Upper lobe of left lung (tissue), 6 donors: ENCODE measurements around the gene TAF1B. TPM values are rescaled to one million over a fixed set of nuclear protein-coding genes. Genes with fewer than 3 reads are reported as not detected.

ENCODE experiments used
- ATAC-seq, 2 donors: fragments of 200-7000 bp; cut with Tn5 transposase; one replicate each; pipeline ENCODE4 v1.9.1; 2022; ENCODE audit warnings: mild to moderate bottlenecking in 2 of 2, moderate library complexity in 2 of 2; ENCODE audit not compliant: low FRiP score in 2 of 2
- DNase-seq, 2 donors: peaks; one replicate each; pipeline ENCODE4 v3.0.0-alpha.2; 2019 to 2020
- H3K27ac ChIP-seq, 4 donors: fragments of 200-600 bp; sonication (generic); one replicate each; pipeline ENCODE4 v1.5.1; 2016 to 2019
- H3K27me3 ChIP-seq, 4 donors: fragments of 200-600 bp; sonication (generic); one replicate each; pipeline ENCODE4 v1.5.1; 2017 to 2019
- H3K36me3 ChIP-seq, 4 donors: fragments of 200-600 bp; sonication (generic); one replicate each; pipeline ENCODE4 v1.5.1; 2016 to 2019
- H3K4me1 ChIP-seq, 4 donors: fragments of 200-600 bp; sonication (generic); one replicate each; pipeline ENCODE4 v1.5.1; 2018 to 2019
- H3K4me3 ChIP-seq, 4 donors: fragments of 200-600 bp; sonication (generic); one replicate each; pipeline ENCODE4 v1.5.1; 2017 to 2019; ENCODE audit warnings: mild to moderate bottlenecking in 2 of 4, moderate library complexity in 1 of 4
- H3K9me3 ChIP-seq, 4 donors: fragments of 200-600 bp; sonication (generic); one replicate each; pipeline ENCODE4 v1.5.1; 2018 to 2019
- CTCF ChIP-seq, 6 experiments: fragments of 450-650 bp in 4 of 6; fragments of 200-600 bp in 2 of 6; sonication (generic) in 2 of 6; IDR thresholded peaks; one replicate each; pipeline ENCODE4 v1.5.1; 2016 to 2019; ENCODE audit warnings: antibody characterized with exemption in 6 of 6
- EP300 ChIP-seq, 4 donors: sonication (generic); formaldehyde crosslinking; IDR thresholded peaks; one replicate each; pipeline ENCODE4 v1.5.1; 2017; ENCODE audit warnings: antibody characterized with exemption in 4 of 4, control low read depth in 2 of 4
- POLR2A ChIP-seq, 4 donors: fragments of 450-650 bp; IDR thresholded peaks; one replicate each; pipeline ENCODE4 v1.5.1; 2016 to 2017; ENCODE audit warnings: antibody characterized with exemption in 4 of 4, mild to moderate bottlenecking in 2 of 4
- POLR2AphosphoS5 ChIP-seq, 2 donors: sonication (generic); formaldehyde crosslinking; IDR thresholded peaks; one replicate each; pipeline ENCODE4 v1.5.1; 2017; ENCODE audit warnings: antibody characterized with exemption in 2 of 2
- WGBS, 2 donors: methylation state at CpG; one replicate each; pipeline ENCODE4 v1.1.5; 2017 to 2018; 5-methylcytosine and 5-hydroxymethylcytosine counted together
- total RNA-seq, 6 donors: library from RNA; depleted of rRNA in 4 of 6; stranded (reverse); fragments of >200 nt in 4 of 6; gene quantifications; one replicate each; pipeline versions ENCODE4 v1.1.0 to v1.2.1, GENCODE V29; 2016 to 2021
- donor health status: DM: no; HTN: no; CAD: no; lungs with moderate emphysema.
- donor health status: DM: no; HTN: yes; CAD: no; lungs with severe emphysema.

Gene TAF1B
- total RNA-seq, 6 donors from 2014 or later = 8.5 to 24.3 (median 16.7) TPM

- H3K4me3 ChIP-seq = no peak overlapping the region
- H3K4me1 ChIP-seq = peaks cover 4 to 19% (median 11%) of the 10 kb centered on the region in 4 donors
- DNase-seq (no peak), ATAC-seq (no peak)
- H3K9me3 ChIP-seq = no peaks in the 10 kb centered on the region
- H3K27me3 ChIP-seq = peaks cover 0 to 2% (median 0%) of the 10 kb centered on the region in 4 donors
- no peak overlapping the region for H3K27ac ChIP-seq
- WGBS, 2 donors = 68 to 71% methylated on average over 6 of the region's 6 CpGs
- H3K36me3 ChIP-seq = no peaks in the 10 kb centered on the region
- TF ChIP-seq CTCF (IDR thresholded peaks at IDR 0.05) (no peak), POLR2AphosphoS5 (IDR thresholded peaks at IDR 0.05) (no peak), POLR2A (IDR thresholded peaks at IDR 0.05) (no peak), EP300 (IDR thresholded peaks at IDR 0.05) (no peak)
Observed at GRCh38 chr2:9941996-9942390, 98.7 kb downstream of the TAF1B start.

- TF ChIP-seq POLR2AphosphoS5 (IDR thresholded peaks at IDR 0.05) = no peak
- TF ChIP-seq EP300 (IDR thresholded peaks at IDR 0.05) = no peak
- TF ChIP-seq POLR2A (IDR thresholded peaks at IDR 0.05) = no peak
- TF ChIP-seq CTCF (IDR thresholded peaks at IDR 0.05) = no peak
- Histone ChIP-seq H3K27ac (no peak overlapping the region), H3K36me3 (no peaks in the 10 kb centered on the region), H3K27me3 (no peaks in the 10 kb centered on the region), H3K9me3 (no peaks in the 10 kb centered on the region), H3K4me3 (no peak overlapping the region), H3K4me1 (peaks cover 4 to 18% (median 11%) of the 10 kb centered on the region in 4 donors)
- DNase-seq (peak in 1 of 2 donors; percentile 39), ATAC-seq (peak; percentile 28 to 69)
- WGBS, 2 donors = 59% methylated on average over 3 of the region's 3 CpGs
Observed at GRCh38 chr2:9944330-9944758, 101.1 kb downstream of the TAF1B start.

GRCh38 chr2:9945596-9945995 lies 102.3 kb downstream of the TAF1B start:
- DNase-seq (no peak), ATAC-seq (no peak)
- WGBS, 2 donors = 63 to 65% methylated on average over 7 of the region's 7 CpGs
- Histone ChIP-seq H3K4me3 (no peak overlapping the region), H3K9me3 (no peaks in the 10 kb centered on the region), H3K27ac (no peak overlapping the region), H3K36me3 (no peaks in the 10 kb centered on the region), H3K4me1 (peaks cover under 1 to 19% (median 7%) of the 10 kb centered on the region in 4 donors), H3K27me3 (peaks cover 0 to under 1% (median 0%) of the 10 kb centered on the region in 4 donors)
- TF ChIP-seq POLR2A (IDR thresholded peaks at IDR 0.05) (no peak), POLR2AphosphoS5 (IDR thresholded peaks at IDR 0.05) (no peak), CTCF (IDR thresholded peaks at IDR 0.05) (no peak), EP300 (IDR thresholded peaks at IDR 0.05) (no peak)

- H3K36me3 ChIP-seq = no peaks in the 10 kb centered on the region
- no peak overlapping the region for H3K27ac ChIP-seq
- H3K9me3 ChIP-seq = no peaks in the 10 kb centered on the region
- no peak for TF ChIP-seq POLR2A (IDR thresholded peaks at IDR 0.05)
- no peak for TF ChIP-seq POLR2AphosphoS5 (IDR thresholded peaks at IDR 0.05)
- no peak for TF ChIP-seq CTCF (IDR thresholded peaks at IDR 0.05)
- TF ChIP-seq EP300 (IDR thresholded peaks at IDR 0.05) = no peak
- DNase-seq (no peak), ATAC-seq (no peak)
- 81 to 84% methylated on average over 7 of the region's 7 CpGs for WGBS, 2 donors
- H3K4me3 ChIP-seq = no peak overlapping the region
- H3K27me3 ChIP-seq = peaks cover 0 to 3% (median 0%) of the 10 kb centered on the region in 4 donors
- H3K4me1 ChIP-seq = peaks cover 2 to 20% (median 7%) of the 10 kb centered on the region in 4 donors
Observed at GRCh38 chr2:9946076-9946475, 102.8 kb downstream of the TAF1B start.

GRCh38 chr2:9946818-9947217 lies 103.5 kb downstream of the TAF1B start:
- H3K27me3 ChIP-seq = peaks cover 0 to 3% (median 0%) of the 10 kb centered on the region in 4 donors
- peaks cover 2 to 16% (median 6%) of the 10 kb centered on the region in 4 donors for H3K4me1 ChIP-seq
- DNase-seq = no peak
- no peak overlapping the region for H3K4me3 ChIP-seq
- 74 to 84% methylated on average over 5 of the region's 5 CpGs for WGBS, 2 donors
- ATAC-seq = no peak
- no peak overlapping the region for H3K27ac ChIP-seq
- no peaks in the 10 kb centered on the region for H3K36me3 ChIP-seq
- no peaks in the 10 kb centered on the region for H3K9me3 ChIP-seq
- no peak for TF ChIP-seq POLR2AphosphoS5 (IDR thresholded peaks at IDR 0.05)
- TF ChIP-seq EP300 (IDR thresholded peaks at IDR 0.05) = no peak
- no peak for TF ChIP-seq POLR2A (IDR thresholded peaks at IDR 0.05)
- TF ChIP-seq CTCF (IDR thresholded peaks at IDR 0.05) = no peak
